CD14-positive monocyte (primary cell): ENCODE measurements around the gene ITGA2B. TPM values are rescaled to one million over a fixed set of nuclear protein-coding genes. Genes with fewer than 3 reads are reported as not detected.
A peak's percentile ranks its signal among the peaks of the same experiment; 100 is the strongest.
"Not testable (repeated sequence)": the region's sequence is repeated elsewhere in the genome, so short reads cannot be mapped to it uniquely, and the experiment has no call there.

Experiments
- DNase-seq, 3 donors: peaks; one replicate each; pipeline ENCODE4 v3.0.0-alpha.2; 2011 to 2022
- H2AFZ ChIP-seq: 2 replicates; pipeline ENCODE4 v1.6.0; 2012; ENCODE audit warnings: mild to moderate bottlenecking, low read depth, low read length, inconsistent platforms; ENCODE audit not compliant: insufficient read depth, poor library complexity, severe bottlenecking
- H3K27ac ChIP-seq, 2 donors: 1 replicate in 1 of 2; 2 replicates in 1 of 2; pipeline ENCODE4 v1.5.1; 2012 to 2013; ENCODE audit warnings: low read length in 2 of 2, control low read depth in 1 of 2, inconsistent platforms in 1 of 2, low read depth in 1 of 2, mild to moderate bottlenecking in 1 of 2
- H3K27me3 ChIP-seq, 2 donors: one replicate each; pipeline versions ENCODE4 v1.6.0 to v1.6.1; 2011 to 2013; ENCODE audit warnings: low read length in 2 of 2; ENCODE audit not compliant: control insufficient read depth in 2 of 2, insufficient read depth in 2 of 2
- H3K36me3 ChIP-seq, 2 donors: replicated peaks in 1 of 2; 1 replicate in 1 of 2; 2 replicates in 1 of 2; pipeline versions ENCODE4 v1.5.1 to v1.6.1; 2012 to 2013; ENCODE audit warnings: low read length in 2 of 2, control low read depth in 1 of 2, inconsistent platforms in 1 of 2, mild to moderate bottlenecking in 1 of 2; ENCODE audit not compliant: insufficient read depth in 2 of 2, control insufficient read depth in 1 of 2
- H3K4me1 ChIP-seq, 2 donors: 1 replicate in 1 of 2; 2 replicates in 1 of 2; pipeline versions ENCODE4 v1.5.1 to v1.6.1; 2012 to 2013; ENCODE audit warnings: low read length in 2 of 2, control low read depth in 1 of 2, inconsistent platforms in 1 of 2, mild to moderate bottlenecking in 1 of 2, moderate library complexity in 1 of 2; ENCODE audit not compliant: insufficient read depth in 2 of 2, control insufficient read depth in 1 of 2
- H3K4me2 ChIP-seq: replicated peaks from 2 replicates; pipeline ENCODE3; 2012; ENCODE audit warnings: low read length, moderate library complexity, mild to moderate bottlenecking; ENCODE audit not compliant: poor library complexity, severe bottlenecking; ENCODE audit errors: extremely low read depth
- H3K4me3 ChIP-seq, 3 experiments: fragments of 200-600 bp in 1 of 3; sonication (generic) in 1 of 3; replicated peaks in 1 of 3; 1 replicate in 2 of 3; 2 replicates in 1 of 3; pipeline ENCODE4 v1.5.1; 2011 to 2013; ENCODE audit warnings: low read length in 3 of 3, mild to moderate bottlenecking in 3 of 3, control low read depth in 2 of 3, low read depth in 2 of 3, inconsistent platforms in 1 of 3, moderate library complexity in 1 of 3
- H3K79me2 ChIP-seq: 2 replicates; pipeline ENCODE4 v1.6.0; 2012; ENCODE audit warnings: mild to moderate bottlenecking, control low read depth, inconsistent platforms, low read length, moderate library complexity; ENCODE audit not compliant: insufficient read depth
- H3K9ac ChIP-seq: 2 replicates; pipeline ENCODE4 v1.6.0; 2017; ENCODE audit warnings: low read length, mild to moderate bottlenecking; ENCODE audit not compliant: insufficient read depth, poor library complexity, severe bottlenecking
- H3K9me3 ChIP-seq, 2 donors: replicated peaks in 1 of 2; 1 replicate in 1 of 2; 2 replicates in 1 of 2; pipeline versions ENCODE4 v1.5.1 to v1.6.1; 2012 to 2013; ENCODE audit warnings: low read length in 2 of 2, control low read depth in 1 of 2; ENCODE audit not compliant: control insufficient read depth in 1 of 2, insufficient read depth in 1 of 2
- H4K20me1 ChIP-seq: 2 replicates; pipeline ENCODE4 v1.6.0; 2012; ENCODE audit warnings: mild to moderate bottlenecking, low read length, control low read depth, moderate library complexity; ENCODE audit not compliant: insufficient read depth
- H3K27ac Mint-ChIP-seq, 7 donors: one replicate each; pipeline ENCODE4 v1.8.0; 2020; ENCODE audit warnings: mild to moderate bottlenecking in 7 of 7, mixed read lengths in 7 of 7, moderate library complexity in 6 of 7, inconsistent platforms in 2 of 7
- H3K27me3 Mint-ChIP-seq, 3 donors: one replicate each; pipeline ENCODE4 v1.8.0; 2021 to 2022; ENCODE audit warnings: low read depth in 3 of 3, mild to moderate bottlenecking in 3 of 3, mixed read lengths in 3 of 3, moderate library complexity in 3 of 3, inconsistent platforms in 1 of 3
- H3K36me3 Mint-ChIP-seq, 2 donors: one replicate each; pipeline ENCODE4 v1.8.0; 2020; ENCODE audit warnings: mixed read lengths in 2 of 2, inconsistent platforms in 1 of 2, mild to moderate bottlenecking in 1 of 2
- H3K4me1 Mint-ChIP-seq: one replicate; pipeline ENCODE4 v1.8.0; 2020; ENCODE audit warnings: mild to moderate bottlenecking, mixed read lengths
- H3K4me3 Mint-ChIP-seq, 2 donors: one replicate each; pipeline ENCODE4 v1.8.0; 2020; ENCODE audit warnings: mild to moderate bottlenecking in 2 of 2, mixed read lengths in 2 of 2, moderate library complexity in 1 of 2
- H3K9me3 Mint-ChIP-seq, 7 donors: one replicate each; pipeline ENCODE4 v1.8.0; 2020 to 2022; ENCODE audit warnings: mixed read lengths in 7 of 7, mild to moderate bottlenecking in 6 of 7, moderate library complexity in 6 of 7, inconsistent platforms in 2 of 7
- WGBS: methylation state at CpG from one replicate; pipeline ENCODE4 v1.1.5; 2013; ENCODE audit warnings: missing lambda C conversion rate; ENCODE audit not compliant: insufficient coverage; 5-methylcytosine and 5-hydroxymethylcytosine counted together
- intact Hi-C, 2 donors: fragments of 100-400 bp; cut with micrococcal nuclease; formaldehyde crosslinking; loops; one replicate each; pipeline versions ENCODE4 v1.15.0 to v1.15.1; 2023
- polyA plus RNA-seq, 3 donors: library from polyadenylated mRNA; depleted of rRNA in 1 of 3; unstranded in 2 of 3; stranded (reverse) in 1 of 3; fragments of 300-500 nt in 2 of 3; fragments of >200 nt in 1 of 3; fragmentation: Illumina TruSeq in 2 of 3; gene quantifications; 1 replicate in 2 of 3; 2 replicates in 1 of 3; pipeline ENCODE4 v1.2.3, GENCODE V29; 2012 to 2021
- TF ChIP-seq, protein P1 (sequence below): fragments of 200-600 bp; IDR thresholded peaks from one replicate; pipeline ENCODE4 v1.8.0; 2022; ENCODE audit warnings: antibody characterized with exemption, mild to moderate bottlenecking

ITGA2B gene
- polyA plus RNA-seq, 3 donors = 0.21 to 1.2 (median 1.1) TPM

DNA sequence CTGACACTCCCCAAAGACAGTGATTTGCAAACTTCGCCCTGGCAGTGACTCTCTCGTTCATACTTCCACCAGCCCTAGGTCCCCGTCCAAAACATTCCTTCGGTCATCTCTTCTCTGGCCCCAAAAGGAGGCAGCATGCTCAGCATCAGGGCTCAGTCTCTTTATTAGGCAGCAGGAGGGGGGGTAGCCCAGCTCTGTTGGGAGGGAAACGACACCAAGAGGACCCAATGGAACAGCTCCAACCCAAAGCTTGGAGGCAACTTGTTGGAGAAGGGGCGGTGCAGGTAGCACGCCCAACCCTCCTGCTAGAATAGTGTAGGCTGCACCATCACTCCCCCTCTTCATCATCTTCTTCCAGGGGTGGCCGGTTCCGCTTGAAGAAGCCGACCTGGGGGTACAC, 17.4 kb downstream of the ITGA2B start:
- H3K36me3 Mint-ChIP-seq = no peaks in the 10 kb centered on the region
- intact Hi-C loops = no loop called here
- no peak for DNase-seq
- no peak overlapping the region for H3K4me3 Mint-ChIP-seq
- peaks cover 33 to 52% (median 43%) of the 10 kb centered on the region in 3 donors for H3K27me3 Mint-ChIP-seq
- no peaks in the 10 kb centered on the region for H3K9me3 ChIP-seq
- peaks cover 0 to 3% (median 0%) of the 10 kb centered on the region in 7 donors for H3K9me3 Mint-ChIP-seq
- TF ChIP-seq, protein P1, sequence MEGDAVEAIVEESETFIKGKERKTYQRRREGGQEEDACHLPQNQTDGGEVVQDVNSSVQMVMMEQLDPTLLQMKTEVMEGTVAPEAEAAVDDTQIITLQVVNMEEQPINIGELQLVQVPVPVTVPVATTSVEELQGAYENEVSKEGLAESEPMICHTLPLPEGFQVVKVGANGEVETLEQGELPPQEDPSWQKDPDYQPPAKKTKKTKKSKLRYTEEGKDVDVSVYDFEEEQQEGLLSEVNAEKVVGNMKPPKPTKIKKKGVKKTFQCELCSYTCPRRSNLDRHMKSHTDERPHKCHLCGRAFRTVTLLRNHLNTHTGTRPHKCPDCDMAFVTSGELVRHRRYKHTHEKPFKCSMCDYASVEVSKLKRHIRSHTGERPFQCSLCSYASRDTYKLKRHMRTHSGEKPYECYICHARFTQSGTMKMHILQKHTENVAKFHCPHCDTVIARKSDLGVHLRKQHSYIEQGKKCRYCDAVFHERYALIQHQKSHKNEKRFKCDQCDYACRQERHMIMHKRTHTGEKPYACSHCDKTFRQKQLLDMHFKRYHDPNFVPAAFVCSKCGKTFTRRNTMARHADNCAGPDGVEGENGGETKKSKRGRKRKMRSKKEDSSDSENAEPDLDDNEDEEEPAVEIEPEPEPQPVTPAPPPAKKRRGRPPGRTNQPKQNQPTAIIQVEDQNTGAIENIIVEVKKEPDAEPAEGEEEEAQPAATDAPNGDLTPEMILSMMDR = no peak
- WGBS = 79% methylated on average over 6 of the region's 10 CpGs
- H2AFZ ChIP-seq = no peak overlapping the region
- H3K36me3 ChIP-seq = no peaks in the 10 kb centered on the region
- no peak overlapping the region for H3K4me3 ChIP-seq
- no peaks in the 10 kb centered on the region for H3K4me1 ChIP-seq
- H3K27me3 ChIP-seq = peaks cover 0 to 23% of the 10 kb centered on the region in 2 donors
- peaks cover 4% of the 10 kb centered on the region for H3K4me1 Mint-ChIP-seq
- H3K9ac ChIP-seq = no peak overlapping the region
- H3K79me2 ChIP-seq = no peaks in the 10 kb centered on the region
- H3K27ac ChIP-seq = no peak overlapping the region
- H3K27ac Mint-ChIP-seq = peak overlapping the region in 1 of 7 donors; percentile 72
- H3K4me2 ChIP-seq = no peak overlapping the region
- H4K20me1 ChIP-seq = no peaks in the 10 kb centered on the region

DNA sequence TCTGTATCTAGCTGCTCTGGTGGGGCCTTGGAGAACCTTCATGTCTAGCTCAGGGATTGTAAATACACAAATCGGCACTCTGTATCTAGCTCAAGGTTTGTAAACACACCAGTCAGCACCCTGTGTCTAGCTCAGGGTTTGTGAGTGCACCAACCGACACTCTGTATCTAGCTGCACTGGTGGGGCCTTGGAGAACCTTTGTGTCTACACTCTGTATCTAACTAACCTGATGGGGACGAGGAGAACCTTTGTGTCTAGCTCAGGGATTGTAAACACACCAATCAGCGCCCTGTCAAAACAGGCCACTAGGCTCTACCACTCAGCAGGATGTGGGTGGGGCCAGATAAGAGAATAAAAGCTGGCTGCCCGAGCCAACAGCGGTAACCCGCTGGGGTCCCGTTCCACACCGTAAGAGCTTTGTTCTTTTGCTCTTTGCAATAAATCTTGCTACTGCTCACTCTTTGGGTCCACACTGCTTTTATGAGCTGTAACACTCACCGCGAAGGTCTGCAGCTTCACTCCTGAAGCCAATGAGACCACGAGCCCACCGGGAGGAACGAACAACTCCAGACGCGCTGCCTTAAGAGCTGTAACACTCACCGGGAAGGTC, 19.9 kb downstream of the ITGA2B start:
- peak overlapping the region in 1 of 2 donors; percentile 78 for H3K4me3 Mint-ChIP-seq
- H3K4me3 ChIP-seq, H4K20me1 ChIP-seq, H3K27ac ChIP-seq, DNase-seq, H3K36me3 Mint-ChIP-seq, intact Hi-C loops, H3K9me3 ChIP-seq, H3K9me3 Mint-ChIP-seq, H3K36me3 ChIP-seq, H2AFZ ChIP-seq, H3K27ac Mint-ChIP-seq, H3K79me2 ChIP-seq, H3K9ac ChIP-seq, H3K4me2 ChIP-seq, H3K4me1 ChIP-seq, H3K4me1 Mint-ChIP-seq: not testable (repeated sequence)
- H3K27me3 ChIP-seq = peaks cover 6 to 29% of the 10 kb centered on the region in 2 donors
- H3K27me3 Mint-ChIP-seq = peaks cover 49 to 65% (median 52%) of the 10 kb centered on the region in 3 donors
- WGBS = 48% methylated on average over 8 of the region's 17 CpGs

DNA sequence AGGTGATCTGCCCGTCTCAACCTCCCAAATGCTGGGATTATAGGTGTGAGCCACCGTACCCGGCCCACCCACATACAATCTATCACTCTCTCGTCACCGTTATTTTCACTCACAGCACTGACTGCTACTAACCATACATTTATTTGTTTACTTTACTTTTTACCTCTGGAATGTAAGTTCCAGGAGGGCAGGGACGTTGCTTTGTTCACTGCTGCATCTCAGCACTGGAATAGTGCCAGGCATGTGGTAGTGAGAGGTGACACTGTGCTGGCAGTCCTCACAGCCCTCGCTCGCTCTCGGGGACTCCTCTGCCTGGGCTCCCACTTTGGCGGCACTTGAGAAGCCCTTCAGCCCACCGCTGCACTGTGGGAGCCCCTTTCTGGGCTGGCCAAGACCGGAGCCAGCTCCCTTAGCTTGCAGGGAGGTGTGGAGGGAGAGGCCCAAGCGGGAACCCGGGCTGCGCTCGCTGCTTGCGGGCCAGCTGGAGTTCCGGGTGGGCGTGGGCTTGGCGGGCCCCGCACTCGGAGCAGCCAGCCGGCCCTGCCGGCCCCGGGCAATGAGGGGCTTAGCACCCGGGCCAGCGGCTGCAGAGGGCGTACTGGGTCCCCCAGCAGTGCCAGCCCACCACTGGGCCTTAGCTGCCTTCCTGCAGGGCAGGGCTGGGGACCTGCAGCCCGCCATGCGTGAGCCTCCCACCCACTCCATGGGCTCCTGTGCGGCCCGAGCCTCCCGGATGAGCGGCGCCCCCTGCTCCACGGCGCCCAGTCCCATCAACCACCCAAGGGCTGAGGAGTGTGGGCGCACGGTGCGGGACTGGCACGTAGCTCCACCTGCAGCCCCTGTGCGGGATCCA, 20.8 kb downstream of the ITGA2B start:
- intact Hi-C loops, H3K27ac Mint-ChIP-seq, H3K4me3 ChIP-seq, H3K9ac ChIP-seq, H3K36me3 ChIP-seq, H3K9me3 ChIP-seq, H2AFZ ChIP-seq, H3K79me2 ChIP-seq, DNase-seq, H4K20me1 ChIP-seq, H3K4me3 Mint-ChIP-seq, H3K4me1 Mint-ChIP-seq, H3K4me2 ChIP-seq, H3K9me3 Mint-ChIP-seq, H3K36me3 Mint-ChIP-seq, H3K4me1 ChIP-seq, H3K27ac ChIP-seq: not testable (repeated sequence)
- peaks cover 49 to 65% (median 59%) of the 10 kb centered on the region in 3 donors for H3K27me3 Mint-ChIP-seq
- peaks cover 6 to 24% of the 10 kb centered on the region in 2 donors for H3K27me3 ChIP-seq
- WGBS = 98% methylated on average over 34 of the region's 42 CpGs
